K562 (cell line): ENCODE data around the gene ARAP1. TPM values are rescaled to one million over a fixed set of nuclear protein-coding genes. Genes with fewer than 3 reads are reported as not detected.
A peak's percentile ranks its signal among the peaks of the same experiment; 100 is the strongest.

Experiments
- ATAC-seq: fragments of 200-7000 bp; cut with Tn5 transposase; 3 replicates; pipeline ENCODE4 v1.9.1; 2020; ENCODE audit warnings: moderate library complexity
- BruUV-seq: library from RNA; stranded (reverse); fragments of 400-500 nt; replicated peaks from 2 replicates; lab custom pipeline; 2021; lab: Mats Ljungman, UMichigan
- CTCF ChIA-PET: fragments of 300-600 bp; formaldehyde crosslinking; extraction: SDS; loops from one replicate; lab custom pipeline; 2021; ENCODE audit warnings: low intra/inter-chr PET ratio; lab: Yijun Ruan, JAX
- POLR2A ChIA-PET: fragments of 300-600, 350-650 bp; sonication (Branson Sonifier 250); formaldehyde crosslinking; extraction: SDS; loops from one replicate; lab custom pipeline; 2021; ENCODE audit warnings: antibody characterized with exemption, inconsistent platforms; lab: Yijun Ruan, JAX
- DNase-seq, 4 experiments: peaks; one replicate each; pipeline versions ENCODE4 v3.0.0 to v3.0.0-alpha.2; 2011 to 2018; ENCODE audit warnings: low spot score in 3 of 4, mixed read lengths in 3 of 4; ENCODE audit errors: extremely low read depth in 1 of 4
- FAIRE-seq: peaks from 2 replicates; lab custom pipeline; 2011; peaks lifted over from hg19 to GRCh38; lab: Jason Lieb, UNC
- H2AFZ ChIP-seq: 2 replicates; pipeline ENCODE4 v1.6.0; 2011; ENCODE audit warnings: low read depth, low read length, control low read depth, inconsistent platforms
- H3K27ac ChIP-seq: fragments of 200-600 bp; 3 replicates; pipeline ENCODE4 v1.8.0; 2011; ENCODE audit warnings: low read depth, mild to moderate bottlenecking, control low read depth, inconsistent platforms, low read length, moderate library complexity, mixed read lengths; ENCODE audit errors: extremely low read depth
- H3K27me3 ChIP-seq, 2 experiments: fragments of 300-600 bp in 1 of 2; 2 replicates in 1 of 2; 3 replicates in 1 of 2; pipeline versions ENCODE4 v1.6.0 to v1.8.0; 2011; ENCODE audit warnings: inconsistent platforms in 2 of 2, low read length in 2 of 2, mild to moderate bottlenecking in 1 of 2, mixed read lengths in 1 of 2, moderate library complexity in 1 of 2; ENCODE audit not compliant: control insufficient read depth in 2 of 2, insufficient read depth in 2 of 2
- H3K36me3 ChIP-seq: fragments of 300-600 bp; 3 replicates; pipeline ENCODE4 v1.8.0; 2011; ENCODE audit warnings: mild to moderate bottlenecking, low read length, inconsistent platforms; ENCODE audit not compliant: control insufficient read depth, insufficient read depth
- H3K4me1 ChIP-seq, 2 experiments: fragments of 200-600 bp in 1 of 2; replicated peaks in 1 of 2; 2 replicates in 1 of 2; 3 replicates in 1 of 2; pipeline versions ENCODE4 v1.5.1 to v1.8.0; 2011; ENCODE audit warnings: inconsistent platforms in 2 of 2, low read length in 2 of 2, mild to moderate bottlenecking in 1 of 2, mixed read lengths in 1 of 2, moderate library complexity in 1 of 2; ENCODE audit not compliant: control insufficient read depth in 2 of 2, insufficient read depth in 2 of 2
- H3K4me2 ChIP-seq: 2 replicates; pipeline ENCODE4 v1.6.1; 2011; ENCODE audit warnings: low read length, control low read depth, inconsistent platforms, mixed read lengths; ENCODE audit not compliant: insufficient read depth
- H3K4me3 ChIP-seq: fragments of 200-600 bp; sonication (generic), shearing (Covaris generic); 2 replicates; pipeline ENCODE4 v1.5.1; 2016; ENCODE audit warnings: control low read depth, inconsistent platforms
- H3K79me2 ChIP-seq: fragments of 200-600 bp; 3 replicates; pipeline ENCODE4 v1.8.0; 2011; ENCODE audit warnings: low read length, inconsistent platforms; ENCODE audit not compliant: control insufficient read depth, insufficient read depth
- H3K9ac ChIP-seq, 2 experiments: 2 replicates each; pipeline versions ENCODE4 v1.6.0 to v1.6.1; 2011; ENCODE audit warnings: low read depth in 2 of 2, low read length in 2 of 2, control low read depth in 1 of 2, inconsistent platforms in 1 of 2, mild to moderate bottlenecking in 1 of 2, mixed read lengths in 1 of 2; ENCODE audit not compliant: insufficient read depth in 1 of 2
- H3K9me1 ChIP-seq: one replicate; pipeline ENCODE4 v1.6.0; 2011; ENCODE audit warnings: inconsistent platforms, mild to moderate bottlenecking, low read length, moderate library complexity; ENCODE audit not compliant: control insufficient read depth, insufficient read depth
- H3K9me3 ChIP-seq: replicated peaks from 2 replicates; pipeline ENCODE4 v1.5.1; 2011; ENCODE audit warnings: low read depth, low read length, inconsistent platforms; ENCODE audit not compliant: control insufficient read depth, insufficient read depth
- H4K20me1 ChIP-seq: replicated peaks from 2 replicates; pipeline ENCODE4 v1.6.1; 2011; ENCODE audit warnings: low read length, inconsistent platforms, mixed read lengths; ENCODE audit not compliant: control insufficient read depth, insufficient read depth
- CC2D1A ChIP-seq: fragments of 450-650 bp; IDR thresholded peaks from 2 replicates; pipeline ENCODE4 v1.6.1; 2017; ENCODE audit warnings: mild to moderate bottlenecking
- CTBP1 ChIP-seq: fragments of 450-650 bp; IDR thresholded peaks from 2 replicates; pipeline ENCODE4 v1.6.1; 2016; ENCODE audit warnings: borderline replicate concordance
- CTCFL ChIP-seq: IDR thresholded peaks from 2 replicates; pipeline ENCODE4 v1.6.1; 2011; ENCODE audit warnings: borderline replicate concordance, low read depth, mild to moderate bottlenecking, moderate library complexity, low read length; ENCODE audit not compliant: insufficient read depth, poor library complexity, severe bottlenecking
- MED1 ChIP-seq: sonication (generic); formaldehyde crosslinking; IDR thresholded peaks from 2 replicates; pipeline ENCODE4 v1.8.1; 2023; ENCODE audit warnings: missing genetic modification reagents, borderline replicate concordance
- MYNN ChIP-seq, 2 experiments: sonication (generic); formaldehyde crosslinking in 1 of 2; IDR thresholded peaks; 2 replicates each; pipeline versions ENCODE4 v1.5.0 to v1.6.1; 2016 to 2020; ENCODE audit warnings: antibody characterized with exemption in 1 of 2, missing genetic modification reagents in 1 of 2
- NFYB ChIP-seq: IDR thresholded peaks from 2 replicates; pipeline ENCODE4 v1.6.1; 2011; ENCODE audit warnings: mild to moderate bottlenecking, moderate library complexity; ENCODE audit not compliant: insufficient read length; ENCODE audit errors: extremely low read depth
- NR0B1 ChIP-seq: fragments of 450-650 bp; IDR thresholded peaks from one replicate; pipeline ENCODE4 v1.6.1; 2018; ENCODE audit warnings: mild to moderate bottlenecking, moderate library complexity; ENCODE audit not compliant: partially characterized antibody
- POLR2G ChIP-seq: fragments of 200-400 bp; formaldehyde crosslinking; IDR thresholded peaks from 2 replicates; pipeline ENCODE4 v1.6.1; 2017; ENCODE audit warnings: low read depth, mild to moderate bottlenecking, antibody characterized with exemption, low read length, moderate library complexity
- THRA ChIP-seq: fragments of 450-650 bp; IDR thresholded peaks from 2 replicates; pipeline ENCODE4 v1.6.1; 2017; ENCODE audit warnings: mild to moderate bottlenecking, moderate library complexity
- ZNF77 ChIP-seq: fragments of 250-450 bp; sonication (Bioruptor Pico); IDR thresholded peaks from 2 replicates; pipeline ENCODE4 v1.5.0; 2020
- WGBS: fragments of 100-300 bp; shearing (Covaris generic); methylation state at CpG from one replicate; pipeline ENCODE4 v1.1.6; 2016; ENCODE audit warnings: low coverage, mixed read lengths; ENCODE audit not compliant: insufficient coverage; ENCODE audit errors: missing lambda C conversion rate; 5-methylcytosine and 5-hydroxymethylcytosine counted together
- in situ Hi-C: fragments of 300-500 bp; cut with MboI; formaldehyde crosslinking; loops from 4 replicates; pipeline ENCODE4 v1.15.0; 2018; ENCODE audit warnings: inconsistent platforms, mixed read lengths
- intact Hi-C: fragments of 100-400 bp; cut with micrococcal nuclease; formaldehyde crosslinking; loops from 2 replicates; pipeline ENCODE4 v1.14.2; 2022
- polyA plus RNA-seq, 8 experiments: library from polyadenylated mRNA; depleted of rRNA in 4 of 8; stranded (reverse) in 5 of 8; unstranded in 3 of 8; fragments of >200 nt; fragmentation: Nextera tagmentation in 2 of 8; fragmentation: Illumina TruSeq in 1 of 8; extraction: Ambion mirVana in 2 of 8; extraction: Trizol in 1 of 8; gene quantifications; 2 replicates each; pipeline versions ENCODE4 v1.2.1 to v1.2.3, GENCODE V29; 2011 to 2014; ENCODE audit warnings: inconsistent platforms in 1 of 8, missing spikeins in 1 of 8
- total RNA-seq, 7 experiments: library from RNA; depleted of rRNA in 6 of 7; stranded (reverse); fragments of >200 nt in 6 of 7; fragmentation: Illumina TruSeq in 2 of 7; extraction: Trizol in 2 of 7; gene quantifications; 2 replicates each; pipeline versions ENCODE4 v1.2.1 to v1.2.3, GENCODE V29; 2011 to 2021; ENCODE audit warnings: low replicate concordance in 1 of 7
- TF ChIP-seq, protein P1 (sequence below), 3 experiments: IDR thresholded peaks in 2 of 3; conservative IDR thresholded peaks in 1 of 3; 2 replicates each; pipeline ENCODE4 v1.5.1; 2011 to 2012; ENCODE audit warnings: low read length in 3 of 3, mild to moderate bottlenecking in 3 of 3, control low read depth in 2 of 3, improper control_type of control experiment in 1 of 3, inconsistent platforms in 1 of 3, low read depth in 1 of 3, mixed read lengths in 1 of 3, moderate library complexity in 1 of 3; ENCODE audit not compliant: insufficient read depth in 2 of 3

The ARAP1 gene
- total and polyA plus RNA-seq, 9 of the 15 experiments (the other 6 are each of a cell fraction or from before 2014, with no cell fraction given): 0.23 to 67.0 (median 24.6) TPM

- ChIA-PET POLR2A (interaction anchor here (0.7 to 1.4 kb wide), 5 partner anchors 9 to 505 kb away, joined by 3 to 5 read pairs (median 4); partner anchors contain the start of genes ATG16L2 and PDE2A), CTCF (interaction anchor here (1.2 to 2.0 kb wide), 5 partner anchors 85 to 606 kb away, joined by 6 to 9 read pairs (median 7); no protein-coding TSS in a partner anchor)
- DNase-seq: peak; percentile 74 to 80 (median 76)
- WGBS: 43% methylated on average over 7 of the region's 7 CpGs
- Histone ChIP-seq H3K9me1 (peaks cover 5% of the 10 kb centered on the region), H3K27me3 (peaks cover 0 to 10% of the 10 kb centered on the region in 2 experiments; a peak in 2 of 5 replicates), H4K20me1 (peaks cover 32% of the 10 kb centered on the region), H2AFZ (no peak overlapping the region), H3K4me1 (peaks cover 3 to 35% of the 10 kb centered on the region in 2 experiments; a peak in 4 of 5 replicates), H3K4me2 (no peak overlapping the region), H3K36me3 (peaks cover 38% of the 10 kb centered on the region; the same call in 2 of the 3 replicates), H3K27ac (no peak overlapping the region), H3K4me3 (no peak overlapping the region), H3K9me3 (no peaks in the 10 kb centered on the region), H3K79me2 (no peaks in the 10 kb centered on the region), H3K9ac (no peak overlapping the region)
- in situ Hi-C loops (loop anchor here (5.0 kb wide), 1 partner anchor 96 kb away; no protein-coding TSS in a partner anchor), intact Hi-C loops (loop anchor here (1.0 to 5.0 kb wide), 2 partner anchors 98 to 211 kb away; no protein-coding TSS in a partner anchor)
- ATAC-seq: peak; percentile 88
- no TSS peak for BruUV-seq
- peak; percentile 86 for FAIRE-seq
- TF ChIP-seq CTBP1 (peak; percentile 21; the same call in 1 of the 2 replicates), MED1 (0 out of 2 replicates have a peak, but pooled peaks have one; percentile 31), CC2D1A (peak; percentile 30; the same call in 1 of the 2 replicates), NFYB (no peak), MYNN (IDR thresholded peaks at IDR 0.05) (peak; percentile 46; the same call in 1 of the 2 replicates), MYNN (CRISPR knock-in tag; IDR thresholded peaks at IDR 0.05) (no peak), THRA (no peak), POLR2G (peak; percentile 21; the same call in 1 of the 2 replicates), CTCFL (peak; percentile 10), ZNF77 (CRISPR knock-in tag) (no peak), NR0B1 (no peak)
- TF ChIP-seq, protein P1, sequence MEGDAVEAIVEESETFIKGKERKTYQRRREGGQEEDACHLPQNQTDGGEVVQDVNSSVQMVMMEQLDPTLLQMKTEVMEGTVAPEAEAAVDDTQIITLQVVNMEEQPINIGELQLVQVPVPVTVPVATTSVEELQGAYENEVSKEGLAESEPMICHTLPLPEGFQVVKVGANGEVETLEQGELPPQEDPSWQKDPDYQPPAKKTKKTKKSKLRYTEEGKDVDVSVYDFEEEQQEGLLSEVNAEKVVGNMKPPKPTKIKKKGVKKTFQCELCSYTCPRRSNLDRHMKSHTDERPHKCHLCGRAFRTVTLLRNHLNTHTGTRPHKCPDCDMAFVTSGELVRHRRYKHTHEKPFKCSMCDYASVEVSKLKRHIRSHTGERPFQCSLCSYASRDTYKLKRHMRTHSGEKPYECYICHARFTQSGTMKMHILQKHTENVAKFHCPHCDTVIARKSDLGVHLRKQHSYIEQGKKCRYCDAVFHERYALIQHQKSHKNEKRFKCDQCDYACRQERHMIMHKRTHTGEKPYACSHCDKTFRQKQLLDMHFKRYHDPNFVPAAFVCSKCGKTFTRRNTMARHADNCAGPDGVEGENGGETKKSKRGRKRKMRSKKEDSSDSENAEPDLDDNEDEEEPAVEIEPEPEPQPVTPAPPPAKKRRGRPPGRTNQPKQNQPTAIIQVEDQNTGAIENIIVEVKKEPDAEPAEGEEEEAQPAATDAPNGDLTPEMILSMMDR (IDR thresholded peaks at IDR 0.05 in 2 of 3, conservative IDR thresholded peaks at IDR 0.05 in 1 of 3; ENCODE audit: insufficient read depth in 2 of 3, low read depth in 1 of 3, low read length in 3 of 3): peak; percentile 87 to 96 (median 93)
Measured at GRCh38 chr11:72683782-72684200, 68.4 kb downstream of the ARAP1 start.
